Measurements from ENCODE around the gene SDHC.
"Not testable (repeated sequence)": the region's sequence is repeated elsewhere in the genome, so short reads cannot be mapped to it uniquely, and the experiment has no call there.

SDHC gene

DNA sequence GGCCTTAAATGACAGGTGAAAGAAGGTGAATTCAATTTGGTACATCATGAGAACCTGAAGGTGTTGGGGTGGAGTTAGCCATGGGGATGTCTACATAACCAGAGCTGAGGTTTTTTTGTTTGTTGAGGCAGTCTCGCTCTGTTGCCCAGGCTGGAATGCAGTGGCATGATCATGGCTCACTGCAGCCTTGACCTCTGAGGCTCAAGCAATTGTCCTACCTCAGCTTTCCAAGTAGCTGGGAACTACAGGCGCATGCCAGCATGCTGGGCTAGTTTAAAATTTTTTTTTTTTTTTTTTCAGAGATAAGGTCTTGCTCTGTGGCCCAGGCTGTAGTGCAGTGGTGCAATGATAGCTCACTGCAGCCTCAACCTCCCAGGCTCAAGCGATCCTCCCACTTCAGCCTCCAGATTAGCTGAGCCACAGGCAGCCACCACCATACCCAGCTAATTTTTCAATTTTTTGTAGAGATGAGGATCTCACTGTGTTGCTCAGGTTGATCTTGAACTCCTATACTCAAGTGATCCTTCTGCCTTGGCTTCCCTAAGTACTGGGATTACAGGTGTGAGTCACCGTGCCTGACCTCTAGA lies 2.5 kb upstream of the SDHC start:
- no peaks in the 10 kb centered on the region for H3K27me3 ChIP-seq (replicated peaks; ENCODE audit: control insufficient read depth, insufficient read depth, low read length)
- no peak overlapping the region for H3K4me3 ChIP-seq (replicated peaks; ENCODE audit: low read depth, low read length)
- TF ChIP-seq, protein P1, sequence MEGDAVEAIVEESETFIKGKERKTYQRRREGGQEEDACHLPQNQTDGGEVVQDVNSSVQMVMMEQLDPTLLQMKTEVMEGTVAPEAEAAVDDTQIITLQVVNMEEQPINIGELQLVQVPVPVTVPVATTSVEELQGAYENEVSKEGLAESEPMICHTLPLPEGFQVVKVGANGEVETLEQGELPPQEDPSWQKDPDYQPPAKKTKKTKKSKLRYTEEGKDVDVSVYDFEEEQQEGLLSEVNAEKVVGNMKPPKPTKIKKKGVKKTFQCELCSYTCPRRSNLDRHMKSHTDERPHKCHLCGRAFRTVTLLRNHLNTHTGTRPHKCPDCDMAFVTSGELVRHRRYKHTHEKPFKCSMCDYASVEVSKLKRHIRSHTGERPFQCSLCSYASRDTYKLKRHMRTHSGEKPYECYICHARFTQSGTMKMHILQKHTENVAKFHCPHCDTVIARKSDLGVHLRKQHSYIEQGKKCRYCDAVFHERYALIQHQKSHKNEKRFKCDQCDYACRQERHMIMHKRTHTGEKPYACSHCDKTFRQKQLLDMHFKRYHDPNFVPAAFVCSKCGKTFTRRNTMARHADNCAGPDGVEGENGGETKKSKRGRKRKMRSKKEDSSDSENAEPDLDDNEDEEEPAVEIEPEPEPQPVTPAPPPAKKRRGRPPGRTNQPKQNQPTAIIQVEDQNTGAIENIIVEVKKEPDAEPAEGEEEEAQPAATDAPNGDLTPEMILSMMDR (IDR thresholded peaks at IDR 0.05; ENCODE audit: insufficient read depth, low read length, poor library complexity, severe bottlenecking), result no peak
- no peaks in the 10 kb centered on the region for H3K36me3 ChIP-seq (ENCODE audit: control insufficient read depth, insufficient read depth, low read length)
- DNase-seq (ENCODE audit: extremely low read depth, insufficient read length), result no peak

DNA sequence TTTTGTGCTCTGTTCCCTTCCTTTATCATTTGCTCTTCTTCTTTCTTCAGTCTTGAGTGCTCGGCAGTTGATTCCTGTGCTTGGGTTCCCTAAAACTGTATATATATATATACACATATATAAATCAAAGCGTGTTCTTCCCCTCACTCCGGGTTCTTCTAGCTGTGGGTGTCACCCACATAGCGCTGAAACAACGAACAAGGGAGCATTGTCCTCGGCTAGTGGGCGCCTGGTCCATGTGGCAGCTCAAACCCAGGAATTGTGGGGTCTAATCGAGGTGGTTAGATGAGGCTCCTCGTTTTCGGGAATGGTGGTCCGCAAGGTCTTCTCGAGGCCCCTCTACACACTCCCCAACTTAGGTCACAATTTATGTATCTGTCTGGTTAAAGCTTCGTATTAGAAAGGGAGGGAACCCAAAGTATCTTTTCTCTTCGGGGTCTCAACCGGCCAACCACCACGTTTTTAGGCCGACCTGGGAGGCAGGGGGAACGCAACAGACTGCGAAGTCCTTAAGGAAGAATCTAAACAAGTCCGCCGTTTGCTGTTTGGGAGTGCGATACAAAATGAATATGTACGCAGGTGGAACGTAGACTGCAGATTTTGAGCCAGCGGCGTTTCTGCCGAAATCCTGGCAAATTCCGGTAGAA lies 504 bp upstream of the SDHC start:
- H3K27me3 ChIP-seq (replicated peaks; ENCODE audit: control insufficient read depth, insufficient read depth, low read length), result no peaks in the 10 kb centered on the region
- TF ChIP-seq, protein P1 (IDR thresholded peaks at IDR 0.05; ENCODE audit: insufficient read depth, low read length, poor library complexity, severe bottlenecking), result no peak
- peak overlapping the region; percentile 98 for H3K4me3 ChIP-seq (replicated peaks; ENCODE audit: low read depth, low read length)
- DNase-seq (ENCODE audit: extremely low read depth, insufficient read length), result no peak
- no peaks in the 10 kb centered on the region for H3K36me3 ChIP-seq (ENCODE audit: control insufficient read depth, insufficient read depth, low read length)

DNA sequence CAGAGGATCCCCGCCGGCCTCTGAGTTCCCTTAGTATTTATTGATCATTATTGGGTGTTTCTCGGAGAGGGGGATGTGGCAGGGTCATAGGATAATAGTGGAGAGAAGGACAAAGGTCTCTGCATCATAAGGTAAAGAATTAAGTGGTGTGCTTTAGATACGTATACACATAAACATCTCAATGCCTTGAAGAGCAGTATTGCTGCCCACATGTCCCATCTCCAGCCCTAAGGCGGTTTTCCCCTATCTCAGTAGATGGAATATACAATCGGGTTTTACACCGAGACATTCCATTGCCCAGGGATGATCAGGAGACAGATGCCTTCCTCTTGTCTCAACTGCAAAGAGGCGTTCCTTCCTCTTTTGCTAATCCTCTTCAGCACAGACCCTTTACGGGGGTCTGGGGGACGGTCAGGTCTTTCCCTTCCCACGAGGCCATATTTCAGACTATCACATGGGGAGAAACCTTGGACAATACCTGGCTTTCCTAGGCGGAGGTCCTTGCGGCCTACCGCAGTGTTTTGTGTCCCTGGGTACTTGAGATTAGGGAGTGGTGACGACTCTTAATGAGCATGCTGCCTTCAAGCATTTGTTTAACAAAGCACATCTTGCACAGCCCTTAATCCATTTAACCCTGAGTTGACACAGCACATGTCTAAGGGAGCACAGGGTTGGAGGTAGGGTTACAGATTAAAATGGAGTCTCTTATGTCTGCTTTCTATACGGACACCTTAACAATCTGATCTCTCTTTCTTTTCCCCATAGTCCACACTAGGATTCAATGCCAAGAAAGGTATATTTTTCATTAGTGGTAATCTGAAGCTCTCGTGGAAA lies 1.9 kb downstream of the SDHC start:
- not testable (repeated sequence) for H3K27me3 ChIP-seq (replicated peaks; ENCODE audit: control insufficient read depth, insufficient read depth, low read length); H3K4me3 ChIP-seq (replicated peaks; ENCODE audit: low read depth, low read length); H3K36me3 ChIP-seq (ENCODE audit: control insufficient read depth, insufficient read depth, low read length); DNase-seq (ENCODE audit: extremely low read depth, insufficient read length)

DNA sequence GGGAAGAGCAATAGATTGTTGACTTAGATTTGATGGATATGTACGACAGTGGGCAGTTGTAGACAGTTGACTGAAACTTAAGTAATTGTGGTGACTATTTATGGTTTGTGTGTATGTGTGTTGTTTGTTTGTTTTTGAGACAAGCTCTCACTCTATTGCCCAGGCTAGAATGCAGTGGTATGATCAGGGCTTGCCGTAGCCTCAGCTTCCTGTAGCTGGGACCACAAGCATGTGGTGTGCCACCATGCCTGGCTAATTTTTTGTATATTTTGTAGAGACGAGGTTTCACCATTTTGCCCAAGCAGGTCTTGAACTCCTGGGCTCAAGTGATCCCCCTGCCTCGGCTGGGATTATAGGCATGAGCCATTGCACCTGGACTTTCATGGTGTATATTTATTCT lies 9.8 kb downstream of the SDHC start:
- DNase-seq (ENCODE audit: extremely low read depth, insufficient read length), result no peak
- Histone ChIP-seq H3K36me3 (ENCODE audit: control insufficient read depth, insufficient read depth, low read length) (peaks cover 1% of the 10 kb centered on the region), H3K27me3 (replicated peaks; ENCODE audit: control insufficient read depth, insufficient read depth, low read length) (no peaks in the 10 kb centered on the region), H3K4me3 (replicated peaks; ENCODE audit: low read depth, low read length) (no peak overlapping the region)
- TF ChIP-seq, protein P1 (IDR thresholded peaks at IDR 0.05; ENCODE audit: insufficient read depth, low read length, poor library complexity, severe bottlenecking), result no peak

DNA sequence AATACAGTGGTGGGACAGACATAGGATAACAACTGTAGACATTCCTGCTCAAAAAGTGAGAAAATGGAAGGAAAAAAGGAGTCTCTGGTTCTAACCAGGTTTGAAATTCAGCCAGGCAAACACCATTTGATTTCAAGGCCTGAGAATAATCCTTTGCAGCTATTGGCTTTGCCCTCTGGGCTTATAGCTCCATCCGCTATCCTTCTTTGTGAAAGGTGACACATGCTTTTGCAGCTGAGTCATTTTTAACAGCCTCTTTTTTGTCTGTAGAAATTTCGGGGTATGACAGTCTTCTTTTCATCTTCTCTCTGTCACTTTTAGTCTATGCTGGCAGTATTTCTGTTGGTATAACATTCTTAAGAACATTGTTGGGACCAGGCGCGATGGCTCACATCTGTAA lies 16.2 kb downstream of the SDHC start:
- TF ChIP-seq, protein P1 (IDR thresholded peaks at IDR 0.05; ENCODE audit: insufficient read depth, low read length, poor library complexity, severe bottlenecking), result no peak

DNA sequence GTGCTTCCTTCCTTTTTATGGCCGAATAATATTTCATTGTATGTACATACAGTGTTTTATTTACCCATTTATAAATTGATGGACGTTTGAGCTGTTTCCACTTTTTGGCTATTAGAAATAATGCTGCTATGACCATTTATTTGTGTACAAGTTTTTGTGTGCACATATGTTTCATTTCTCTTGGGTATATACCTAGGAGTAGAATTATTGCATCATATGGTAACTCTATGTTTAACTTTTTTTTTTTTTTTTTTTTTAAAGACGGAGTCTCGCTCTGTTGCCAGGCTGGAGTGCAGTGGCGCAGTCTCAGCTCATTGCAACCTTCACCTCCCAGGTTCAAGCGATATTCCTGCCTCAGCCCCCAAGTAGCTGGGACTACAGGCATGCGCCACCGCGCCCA lies 19.0 kb downstream of the SDHC start:
- Histone ChIP-seq H3K4me3 (replicated peaks; ENCODE audit: low read depth, low read length) (no peak overlapping the region), H3K27me3 (replicated peaks; ENCODE audit: control insufficient read depth, insufficient read depth, low read length) (no peaks in the 10 kb centered on the region), H3K36me3 (ENCODE audit: control insufficient read depth, insufficient read depth, low read length) (peaks cover 5% of the 10 kb centered on the region)
- TF ChIP-seq, protein P1 (IDR thresholded peaks at IDR 0.05; ENCODE audit: insufficient read depth, low read length, poor library complexity, severe bottlenecking), result no peak
- no peak for DNase-seq (ENCODE audit: extremely low read depth, insufficient read length)

More for the DNA sequence above, 16.2 kb downstream of the SDHC start:
- H3K36me3 ChIP-seq (ENCODE audit: control insufficient read depth, insufficient read depth, low read length), result peaks cover 1% of the 10 kb centered on the region
- DNase-seq (ENCODE audit: extremely low read depth, insufficient read length), result no peak
- H3K27me3 ChIP-seq (replicated peaks; ENCODE audit: control insufficient read depth, insufficient read depth, low read length), result no peaks in the 10 kb centered on the region
- H3K4me3 ChIP-seq (replicated peaks; ENCODE audit: low read depth, low read length), result no peak overlapping the region
